Embryonic facial prominence (tissue), 1 donor: ENCODE measurements around the gene CCR2.

ENCODE experiments used
- DNase-seq: peaks from one replicate; pipeline ENCODE4 v3.0.0-alpha.2; 2016; ENCODE audit errors: extremely low spot score

The CCR2 gene

GRCh38 chr3:46354984-46355383, 1.1 kb downstream of the CCR2 start:
- DNase-seq, result no peak

DNA sequence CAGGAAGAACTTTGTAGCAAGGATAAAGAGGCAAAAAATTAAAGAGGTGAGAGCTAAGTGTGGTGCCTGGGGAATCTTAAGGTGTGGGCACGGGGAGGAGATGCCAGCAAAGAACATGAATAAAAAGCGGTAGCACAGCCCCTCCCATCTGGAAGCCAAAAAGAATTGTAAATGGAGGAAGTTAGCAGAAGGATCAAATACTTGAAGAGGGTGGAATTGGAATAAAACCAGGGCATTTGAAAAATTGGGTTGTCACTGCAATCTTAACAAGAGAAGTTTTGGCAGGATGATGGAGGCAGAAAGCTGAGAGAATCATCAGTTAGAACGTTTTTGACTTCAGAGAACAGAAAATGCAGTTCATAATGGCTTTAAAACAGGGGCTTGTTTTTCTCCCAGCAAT, 2.4 kb downstream of the CCR2 start:
- no peak for DNase-seq

- no peak for DNase-seq
These were observed 3.0 kb downstream of the CCR2 start for GRCh38 chr3:46356909-46357308.

- no peak for DNase-seq
These were observed 4.6 kb downstream of the CCR2 start for GRCh38 chr3:46358466-46358865.

DNA sequence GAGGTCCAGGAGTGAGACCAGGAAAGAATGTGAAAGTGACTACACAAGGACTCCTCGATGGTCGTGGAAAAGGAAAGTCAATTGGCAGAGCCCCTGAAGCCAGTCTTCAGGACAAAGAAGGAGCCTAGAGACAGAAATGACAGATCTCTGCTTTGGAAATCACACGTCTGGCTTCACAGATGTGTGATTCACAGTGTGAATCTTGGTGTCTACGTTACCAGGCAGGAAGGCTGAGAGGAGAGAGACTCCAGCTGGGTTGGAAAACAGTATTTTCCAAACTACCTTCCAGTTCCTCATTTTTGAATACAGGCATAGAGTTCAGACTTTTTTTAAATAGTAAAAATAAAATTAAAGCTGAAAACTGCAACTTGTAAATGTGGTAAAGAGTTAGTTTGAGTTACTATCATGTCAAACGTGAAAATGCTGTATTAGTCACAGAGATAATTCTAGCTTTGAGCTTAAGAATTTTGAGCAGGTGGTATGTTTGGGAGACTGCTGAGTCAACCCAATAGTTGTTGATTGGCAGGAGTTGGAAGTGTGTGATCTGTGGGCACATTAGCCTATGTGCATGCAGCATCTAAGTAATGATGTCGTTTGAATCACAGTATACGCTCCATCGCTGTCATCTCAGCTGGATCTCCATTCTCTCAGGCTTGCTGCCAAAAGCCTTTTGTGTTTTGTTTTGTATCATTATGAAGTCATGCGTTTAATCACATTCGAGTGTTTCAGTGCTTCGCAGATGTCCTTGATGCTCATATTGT, 6.0 kb downstream of the CCR2 start:
- DNase-seq, result no peak

DNA sequence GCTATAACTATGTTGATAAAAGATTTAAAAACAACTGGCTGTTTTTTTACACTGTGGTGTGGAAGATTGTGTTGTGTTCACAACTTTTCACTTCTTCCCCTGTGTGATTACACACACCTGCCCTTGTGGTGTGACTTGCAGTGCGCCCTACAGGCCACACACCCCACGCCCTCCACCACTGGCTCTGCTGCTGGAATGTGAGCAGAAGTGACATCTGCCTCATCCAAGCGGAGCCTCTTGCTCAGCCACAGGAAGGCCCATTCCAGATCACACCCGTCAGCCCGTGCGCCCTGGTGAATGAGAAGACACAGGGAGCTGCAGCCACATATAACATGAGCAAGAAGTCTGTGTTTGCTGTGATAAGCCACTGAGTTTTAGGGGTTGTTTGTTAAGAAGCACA, 7.0 kb downstream of the CCR2 start:
- no peak for DNase-seq

DNA sequence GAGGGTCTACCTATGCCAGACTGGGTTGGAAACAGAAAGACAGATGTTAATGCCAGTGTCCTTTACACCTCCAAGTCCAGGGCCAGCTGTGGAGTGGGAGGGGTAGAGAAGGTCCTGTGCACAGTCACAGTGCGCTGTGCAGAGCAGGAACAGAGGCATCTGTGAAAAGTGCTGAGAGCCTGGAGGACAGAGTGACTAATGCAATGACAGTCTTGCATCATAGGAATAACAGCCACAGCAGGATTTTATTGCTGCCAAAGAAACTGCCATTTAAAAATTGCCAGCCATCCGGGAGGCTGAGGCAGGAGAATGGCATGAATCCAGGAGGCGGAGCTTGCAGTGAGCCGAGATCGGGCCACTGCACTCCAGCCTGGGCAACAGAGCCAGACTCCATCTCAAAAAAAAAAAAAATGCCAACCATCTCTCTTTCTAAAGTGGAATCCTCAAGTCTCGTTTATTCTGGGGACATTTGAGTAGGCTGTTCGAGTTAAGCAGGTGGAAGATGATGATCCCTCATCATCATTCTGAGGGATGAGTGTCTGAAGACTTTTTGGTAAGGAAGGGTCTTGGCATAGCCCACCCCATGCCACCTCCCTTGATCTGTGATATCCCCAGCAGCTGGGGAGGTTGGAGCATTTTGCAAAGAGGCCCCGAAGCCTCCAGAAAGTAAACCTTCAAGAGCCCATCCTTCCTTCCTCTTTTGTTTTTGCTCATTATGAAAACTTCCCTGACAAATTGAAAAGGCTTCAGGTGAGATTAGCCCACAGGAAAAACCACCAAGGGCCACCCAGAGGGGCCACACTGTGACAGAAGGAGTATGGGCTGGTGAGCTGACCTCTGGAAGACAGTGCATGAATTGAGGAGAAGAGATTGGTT, 7.7 kb downstream of the CCR2 start:
- no peak for DNase-seq

DNA sequence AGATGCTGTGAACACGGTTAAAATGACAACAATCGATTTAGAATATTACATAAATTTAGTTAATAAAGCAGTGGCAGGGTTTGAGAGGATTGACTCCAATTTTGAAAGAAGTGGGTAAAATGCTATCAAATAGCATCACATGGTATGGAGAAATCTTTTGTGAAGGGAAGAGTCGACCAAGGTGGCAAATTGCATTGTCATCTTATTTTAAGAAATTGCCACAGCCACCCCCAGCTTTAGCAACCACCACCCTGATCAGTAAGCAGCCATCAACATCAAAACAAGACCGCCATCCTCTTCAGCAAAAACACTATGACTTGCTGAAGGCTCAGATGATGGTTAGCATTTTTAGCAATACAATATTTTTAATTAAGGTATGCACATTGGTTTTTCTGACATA, 11.1 kb downstream of the CCR2 start:
- no peak for DNase-seq

- DNase-seq, result no peak
These were observed 12.0 kb downstream of the CCR2 start for GRCh38 chr3:46365737-46366524.

DNA sequence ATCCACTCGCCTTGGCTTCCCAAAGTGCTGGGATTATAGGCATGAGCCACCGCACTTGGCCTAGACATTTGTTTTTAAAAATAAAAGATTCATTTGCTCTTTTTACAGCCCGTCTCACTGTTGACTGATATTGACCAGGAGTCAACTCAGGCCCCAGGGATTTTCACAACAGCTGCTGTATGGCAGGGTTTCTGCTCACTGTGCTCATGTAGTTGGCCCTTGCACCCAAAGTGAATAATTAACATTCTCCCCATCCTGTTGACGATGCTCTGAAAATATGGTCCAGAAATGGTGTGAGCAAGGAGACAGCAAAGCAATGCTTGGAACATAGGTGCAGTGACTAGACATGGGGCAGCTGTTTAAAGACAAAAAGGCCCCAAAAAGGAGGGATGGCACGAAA, 13.9 kb downstream of the CCR2 start:
- DNase-seq, result no peak

DNA sequence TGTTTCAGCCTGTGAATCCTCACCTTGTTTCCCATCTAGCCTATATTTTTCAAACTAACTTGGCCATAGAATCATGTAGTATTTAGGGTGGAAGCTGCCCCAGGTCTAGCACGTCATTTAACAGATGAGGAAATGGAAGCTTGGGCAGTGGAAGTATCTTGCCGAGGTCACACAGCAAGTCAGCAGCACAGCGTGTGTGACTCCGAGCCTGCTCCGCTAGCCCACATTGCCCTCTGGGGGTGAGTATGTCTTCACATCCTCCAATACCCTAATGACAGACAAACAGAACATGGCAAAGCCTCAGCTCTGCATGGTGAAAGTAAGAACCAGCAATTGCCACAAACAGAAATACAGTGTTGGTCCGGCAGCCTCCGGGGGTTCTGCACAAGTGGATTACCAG, 14.7 kb downstream of the CCR2 start:
- DNase-seq, result no peak

- no peak for DNase-seq
These were observed 15.2 kb downstream of the CCR2 start for GRCh38 chr3:46369151-46369550.

DNA sequence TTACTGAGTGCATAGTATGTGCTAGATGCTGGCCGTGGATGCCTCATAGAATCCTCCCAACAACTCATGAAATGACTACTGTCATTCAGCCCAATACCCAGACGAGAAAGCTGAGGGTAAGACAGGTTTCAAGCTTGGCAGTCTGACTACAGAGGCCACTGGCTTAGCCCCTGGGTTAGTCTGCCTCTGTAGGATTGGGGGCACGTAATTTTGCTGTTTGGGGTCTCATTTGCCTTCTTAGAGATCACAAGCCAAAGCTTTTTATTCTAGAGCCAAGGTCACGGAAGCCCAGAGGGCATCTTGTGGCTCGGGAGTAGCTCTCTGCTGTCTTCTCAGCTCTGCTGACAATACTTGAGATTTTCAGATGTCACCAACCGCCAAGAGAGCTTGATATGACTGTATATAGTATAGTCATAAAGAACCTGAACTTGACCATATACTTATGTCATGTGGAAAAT, 15.8 kb downstream of the CCR2 start:
- no peak for DNase-seq

DNA sequence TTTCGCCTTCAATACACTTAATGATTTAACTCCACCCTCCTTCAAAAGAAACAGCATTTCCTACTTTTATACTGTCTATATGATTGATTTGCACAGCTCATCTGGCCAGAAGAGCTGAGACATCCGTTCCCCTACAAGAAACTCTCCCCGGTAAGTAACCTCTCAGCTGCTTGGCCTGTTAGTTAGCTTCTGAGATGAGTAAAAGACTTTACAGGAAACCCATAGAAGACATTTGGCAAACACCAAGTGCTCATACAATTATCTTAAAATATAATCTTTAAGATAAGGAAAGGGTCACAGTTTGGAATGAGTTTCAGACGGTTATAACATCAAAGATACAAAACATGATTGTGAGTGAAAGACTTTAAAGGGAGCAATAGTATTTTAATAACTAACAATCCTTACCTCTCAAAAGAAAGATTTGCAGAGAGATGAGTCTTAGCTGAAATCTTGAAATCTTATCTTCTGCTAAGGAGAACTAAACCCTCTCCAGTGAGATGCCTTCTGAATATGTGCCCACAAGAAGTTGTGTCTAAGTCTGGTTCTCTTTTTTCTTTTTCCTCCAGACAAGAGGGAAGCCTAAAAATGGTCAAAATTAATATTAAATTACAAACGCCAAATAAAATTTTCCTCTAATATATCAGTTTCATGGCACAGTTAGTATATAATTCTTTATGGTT, 17.1 kb downstream of the CCR2 start, which contains the start of gene CCR5:
Gene CCR5 (plus strand): TSS at position 108 of the 680 bp plus-strand sequence. CDS start 1,957 bp downstream, outside the sequence.
- no peak for DNase-seq

- DNase-seq, result no peak
These were observed 17.8 kb downstream of the CCR2 start for GRCh38 chr3:46371519-46372340.

DNA sequence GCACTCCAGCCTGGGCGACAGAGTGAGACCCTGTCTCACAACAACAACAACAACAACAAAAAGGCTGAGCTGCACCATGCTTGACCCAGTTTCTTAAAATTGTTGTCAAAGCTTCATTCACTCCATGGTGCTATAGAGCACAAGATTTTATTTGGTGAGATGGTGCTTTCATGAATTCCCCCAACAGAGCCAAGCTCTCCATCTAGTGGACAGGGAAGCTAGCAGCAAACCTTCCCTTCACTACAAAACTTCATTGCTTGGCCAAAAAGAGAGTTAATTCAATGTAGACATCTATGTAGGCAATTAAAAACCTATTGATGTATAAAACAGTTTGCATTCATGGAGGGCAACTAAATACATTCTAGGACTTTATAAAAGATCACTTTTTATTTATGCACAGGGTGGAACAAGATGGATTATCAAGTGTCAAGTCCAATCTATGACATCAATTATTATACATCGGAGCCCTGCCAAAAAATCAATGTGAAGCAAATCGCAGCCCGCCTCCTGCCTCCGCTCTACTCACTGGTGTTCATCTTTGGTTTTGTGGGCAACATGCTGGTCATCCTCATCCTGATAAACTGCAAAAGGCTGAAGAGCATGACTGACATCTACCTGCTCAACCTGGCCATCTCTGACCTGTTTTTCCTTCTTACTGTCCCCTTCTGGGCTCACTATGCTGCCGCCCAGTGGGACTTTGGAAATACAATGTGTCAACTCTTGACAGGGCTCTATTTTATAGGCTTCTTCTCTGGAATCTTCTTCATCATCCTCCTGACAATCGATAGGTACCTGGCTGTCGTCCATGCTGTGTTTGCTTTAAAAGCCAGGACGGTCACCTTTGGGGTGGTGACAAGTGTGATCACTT, 18.8 kb downstream of the CCR2 start:
- no peak for DNase-seq

DNA sequence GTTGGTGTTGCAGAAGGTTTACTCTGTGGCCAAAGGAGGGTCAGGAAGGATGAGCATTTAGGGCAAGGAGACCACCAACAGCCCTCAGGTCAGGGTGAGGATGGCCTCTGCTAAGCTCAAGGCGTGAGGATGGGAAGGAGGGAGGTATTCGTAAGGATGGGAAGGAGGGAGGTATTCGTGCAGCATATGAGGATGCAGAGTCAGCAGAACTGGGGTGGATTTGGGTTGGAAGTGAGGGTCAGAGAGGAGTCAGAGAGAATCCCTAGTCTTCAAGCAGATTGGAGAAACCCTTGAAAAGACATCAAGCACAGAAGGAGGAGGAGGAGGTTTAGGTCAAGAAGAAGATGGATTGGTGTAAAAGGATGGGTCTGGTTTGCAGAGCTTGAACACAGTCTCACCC, 20.8 kb downstream of the CCR2 start:
- no peak for DNase-seq

- no peak for DNase-seq
These were observed 21.3 kb downstream of the CCR2 start for GRCh38 chr3:46375218-46375617.

- no peak for DNase-seq
These were observed 21.9 kb downstream of the CCR2 start for GRCh38 chr3:46375814-46376213.
